ENCODE results near the gene HYDIN. TPM values are rescaled to one million over a fixed set of nuclear protein-coding genes. Genes with fewer than 3 reads are reported as not detected.
"Not testable (repeated sequence)": the region's sequence is repeated elsewhere in the genome, so short reads cannot be mapped to it uniquely, and the experiment has no call there.

The HYDIN gene
- polyA plus RNA-seq, 3 donors = 0.07 to 0.70 (median 0.67) TPM

GRCh38 chr16:70939690-70940359 is 290.7 kb downstream of the HYDIN start:
- WGBS, 3 donors = 44 to 57% (median 56%) methylated on average over 3 of the region's 7 CpGs
- not testable (repeated sequence) for H3K27ac ChIP-seq (ENCODE audit: low read depth, low read length)

GRCh38 chr16:70936781-70937525 is 293.6 kb downstream of the HYDIN start:
- H3K27ac ChIP-seq (ENCODE audit: low read depth, low read length) = not testable (repeated sequence)
- 53 to 76% (median 62%) methylated on average over 8 to 9 of the region's 12 CpGs for WGBS, 3 donors

GRCh38 chr16:70935325-70935724 is 295.2 kb downstream of the HYDIN start:
- H3K27ac ChIP-seq (ENCODE audit: low read depth, low read length) = not testable (repeated sequence)
- WGBS, 3 donors = 57% methylated on average over 1 of the region's 4 CpGs; no CpG with 5 or more reads in 2 of the 3 donors

- WGBS, 3 donors = 71 to 79% (median 76%) methylated on average over 8 of the region's 8 CpGs
- not testable (repeated sequence) for H3K27ac ChIP-seq (ENCODE audit: low read depth, low read length)
Observed at GRCh38 chr16:70933746-70934145, 296.8 kb downstream of the HYDIN start.

- not testable (repeated sequence) for H3K27ac ChIP-seq (ENCODE audit: low read depth, low read length)
Observed at GRCh38 chr16:70930757-70931156, 299.8 kb downstream of the HYDIN start.

- not testable (repeated sequence) for H3K27ac ChIP-seq (ENCODE audit: low read depth, low read length)
- 16 to 49% (median 45%) methylated on average over 6 of the region's 6 CpGs for WGBS, 3 donors
Observed at GRCh38 chr16:70922164-70922563, 308.4 kb downstream of the HYDIN start.

GRCh38 chr16:70920661-70921060 is 309.9 kb downstream of the HYDIN start:
- H3K27ac ChIP-seq (ENCODE audit: low read depth, low read length) = not testable (repeated sequence)
- 83 to 90% (median 90%) methylated on average over 20 of the region's 22 CpGs for WGBS, 3 donors

- WGBS, 3 donors = no CpG with 5 or more reads among the region's 1 CpG
- not testable (repeated sequence) for H3K27ac ChIP-seq (ENCODE audit: low read depth, low read length)
Observed at GRCh38 chr16:70888208-70888607, 342.3 kb downstream of the HYDIN start.

- not testable (repeated sequence) for H3K27ac ChIP-seq (ENCODE audit: low read depth, low read length)
- 65 to 68% (median 65%) methylated on average over 4 of the region's 4 CpGs for WGBS, 3 donors
Observed at GRCh38 chr16:70884652-70885051, 345.9 kb downstream of the HYDIN start.

- WGBS, 3 donors = 86 to 90% (median 87%) methylated on average over 7 to 8 of the region's 8 CpGs
- not testable (repeated sequence) for H3K27ac ChIP-seq (ENCODE audit: low read depth, low read length)
Observed at GRCh38 chr16:70882311-70882710, 348.2 kb downstream of the HYDIN start.

- not testable (repeated sequence) for H3K27ac ChIP-seq (ENCODE audit: low read depth, low read length)
- WGBS, 3 donors = 45 to 71% (median 55%) methylated on average over 3 to 4 of the region's 5 CpGs
Observed at GRCh38 chr16:70877895-70878294, 352.6 kb downstream of the HYDIN start.

GRCh38 chr16:70876442-70876841 is 354.1 kb downstream of the HYDIN start:
- H3K27ac ChIP-seq (ENCODE audit: low read depth, low read length) = not testable (repeated sequence)
- no CpG with 5 or more reads among the region's 1 CpG for WGBS, 3 donors

- 62 to 77% (median 69%) methylated on average over 5 of the region's 5 CpGs for WGBS, 3 donors
- not testable (repeated sequence) for H3K27ac ChIP-seq (ENCODE audit: low read depth, low read length)
Observed at GRCh38 chr16:70864698-70865097, 365.8 kb downstream of the HYDIN start.

GRCh38 chr16:70861996-70862395 is 368.5 kb downstream of the HYDIN start:
- 42 to 62% (median 47%) methylated on average over 7 to 8 of the region's 9 CpGs for WGBS, 3 donors
- H3K27ac ChIP-seq (ENCODE audit: low read depth, low read length) = not testable (repeated sequence)

GRCh38 chr16:70851299-70851698 is 379.2 kb downstream of the HYDIN start:
- H3K27ac ChIP-seq (ENCODE audit: low read depth, low read length) = not testable (repeated sequence)
- 42 to 62% (median 46%) methylated on average over 4 of the region's 4 CpGs for WGBS, 3 donors

GRCh38 chr16:70823498-70824118 is 406.9 kb downstream of the HYDIN start:
- 67 to 86% (median 83%) methylated on average over 1 of the region's 4 CpGs for WGBS, 3 donors
- not testable (repeated sequence) for H3K27ac ChIP-seq (ENCODE audit: low read depth, low read length)

- H3K27ac ChIP-seq (ENCODE audit: low read depth, low read length) = not testable (repeated sequence)
- WGBS, 3 donors = 50 to 60% (median 58%) methylated on average over 1 of the region's 2 CpGs
Observed at GRCh38 chr16:70822734-70823133, 407.8 kb downstream of the HYDIN start.

- WGBS, 3 donors = 78 to 87% (median 85%) methylated on average over 9 to 12 of the region's 13 CpGs
- not testable (repeated sequence) for H3K27ac ChIP-seq (ENCODE audit: low read depth, low read length)
Observed at GRCh38 chr16:70818088-70818487, 412.4 kb downstream of the HYDIN start.

GRCh38 chr16:70809392-70810060 is 421.0 kb downstream of the HYDIN start:
- WGBS, 3 donors = 57 to 70% (median 70%) methylated on average over 9 of the region's 9 CpGs
- no peak overlapping the region for H3K27ac ChIP-seq (ENCODE audit: low read depth, low read length)

Measured in adipose tissue (tissue), 3 donors.